ENCODE measurements around the gene CHIT1. TPM values are rescaled to one million over a fixed set of nuclear protein-coding genes. Genes with fewer than 3 reads are reported as not detected.

The CHIT1 gene
- total and polyA plus RNA-seq, 10 donors: 2.0 to 165 (median 6.7) TPM

DNA sequence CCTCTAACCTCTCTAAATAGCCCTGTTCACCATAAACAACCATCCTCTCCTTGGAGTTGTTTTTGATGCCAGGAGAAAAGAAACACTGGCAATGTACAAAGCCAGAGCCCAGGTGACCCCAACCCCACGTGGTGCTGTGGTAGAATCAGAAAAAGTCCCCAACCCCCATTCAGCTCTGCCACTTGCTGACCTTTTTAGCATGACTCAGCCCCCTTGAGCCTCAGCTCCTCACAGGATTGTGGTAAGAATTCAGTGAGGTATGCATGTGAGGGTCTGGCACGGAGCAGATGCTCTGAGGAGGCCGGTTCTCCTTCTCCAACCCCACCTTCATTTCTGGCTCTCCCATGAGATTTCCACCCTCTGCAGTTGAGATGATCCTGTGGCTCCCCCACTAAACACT lies 31.8 kb downstream of the CHIT1 start:
- Histone ChIP-seq H3K27ac (no peak overlapping the region), H3K9me3 (no peaks in the 10 kb centered on the region), H3K36me3 (no peaks in the 10 kb centered on the region), H3K27me3 (replicated peaks in 1 of 7) (peaks cover 0 to 7% (median 0%) of the 10 kb centered on the region in 7 donors), H3K4me1 (peaks cover 0 to 31% (median 15%) of the 10 kb centered on the region in 6 donors), H3K4me3 (no peak overlapping the region)
- TF ChIP-seq POLR2AphosphoS5 (IDR thresholded peaks at IDR 0.05) (no peak), POLR2A (IDR thresholded peaks at IDR 0.05) (no peak)
- TF ChIP-seq, protein P1, sequence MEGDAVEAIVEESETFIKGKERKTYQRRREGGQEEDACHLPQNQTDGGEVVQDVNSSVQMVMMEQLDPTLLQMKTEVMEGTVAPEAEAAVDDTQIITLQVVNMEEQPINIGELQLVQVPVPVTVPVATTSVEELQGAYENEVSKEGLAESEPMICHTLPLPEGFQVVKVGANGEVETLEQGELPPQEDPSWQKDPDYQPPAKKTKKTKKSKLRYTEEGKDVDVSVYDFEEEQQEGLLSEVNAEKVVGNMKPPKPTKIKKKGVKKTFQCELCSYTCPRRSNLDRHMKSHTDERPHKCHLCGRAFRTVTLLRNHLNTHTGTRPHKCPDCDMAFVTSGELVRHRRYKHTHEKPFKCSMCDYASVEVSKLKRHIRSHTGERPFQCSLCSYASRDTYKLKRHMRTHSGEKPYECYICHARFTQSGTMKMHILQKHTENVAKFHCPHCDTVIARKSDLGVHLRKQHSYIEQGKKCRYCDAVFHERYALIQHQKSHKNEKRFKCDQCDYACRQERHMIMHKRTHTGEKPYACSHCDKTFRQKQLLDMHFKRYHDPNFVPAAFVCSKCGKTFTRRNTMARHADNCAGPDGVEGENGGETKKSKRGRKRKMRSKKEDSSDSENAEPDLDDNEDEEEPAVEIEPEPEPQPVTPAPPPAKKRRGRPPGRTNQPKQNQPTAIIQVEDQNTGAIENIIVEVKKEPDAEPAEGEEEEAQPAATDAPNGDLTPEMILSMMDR (IDR thresholded peaks at IDR 0.05 in 8 of 11, conservative IDR thresholded peaks at IDR 0.05 in 3 of 11): no peak
- DNase-seq: no peak
- 31 to 52% (median 45%) methylated on average over 3 of the region's 3 CpGs for WGBS, 5 donors
- intact Hi-C loops (cut with DNase I; ENCODE audit: low total_unique reads): no loop called here

DNA sequence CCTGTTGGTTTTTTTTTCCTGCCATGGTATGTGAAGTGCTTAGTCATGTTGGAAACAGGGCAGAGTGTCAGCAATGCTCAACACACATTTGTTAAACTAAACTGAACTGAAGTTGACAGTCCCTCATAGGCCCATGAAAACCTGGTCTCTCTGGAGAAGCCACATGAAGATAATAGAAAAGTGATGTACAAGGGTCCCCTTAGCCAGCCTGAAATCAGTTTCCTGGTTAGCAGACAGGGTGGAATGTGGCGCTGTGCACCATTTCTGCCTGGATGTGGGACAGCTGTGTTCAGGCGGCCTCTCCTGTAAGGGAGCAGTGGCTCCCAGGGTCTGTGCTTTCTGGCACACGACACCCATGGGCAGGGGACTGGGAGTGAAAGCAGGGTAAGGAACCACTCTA lies 33.1 kb downstream of the CHIT1 start:
- no peak overlapping the region for H3K4me3 ChIP-seq
- H3K36me3 ChIP-seq: no peaks in the 10 kb centered on the region
- intact Hi-C loops (cut with DNase I; ENCODE audit: low total_unique reads): no loop called here
- H3K27ac ChIP-seq: peak overlapping the region in 5 of 8 donors; percentile 0 to 64 (median 52)
- peaks cover 0 to 24% (median 10%) of the 10 kb centered on the region in 6 donors for H3K4me1 ChIP-seq
- 78 to 87% (median 83%) methylated on average over 3 of the region's 3 CpGs for WGBS, 5 donors
- TF ChIP-seq POLR2AphosphoS5 (IDR thresholded peaks at IDR 0.05) (no peak), POLR2A (IDR thresholded peaks at IDR 0.05) (no peak)
- TF ChIP-seq, protein P1 (IDR thresholded peaks at IDR 0.05 in 8 of 11, conservative IDR thresholded peaks at IDR 0.05 in 3 of 11): no peak
- H3K27me3 ChIP-seq (replicated peaks in 1 of 7): peaks cover 0 to 5% (median 0%) of the 10 kb centered on the region in 7 donors
- no peaks in the 10 kb centered on the region for H3K9me3 ChIP-seq
- no peak for DNase-seq

DNA sequence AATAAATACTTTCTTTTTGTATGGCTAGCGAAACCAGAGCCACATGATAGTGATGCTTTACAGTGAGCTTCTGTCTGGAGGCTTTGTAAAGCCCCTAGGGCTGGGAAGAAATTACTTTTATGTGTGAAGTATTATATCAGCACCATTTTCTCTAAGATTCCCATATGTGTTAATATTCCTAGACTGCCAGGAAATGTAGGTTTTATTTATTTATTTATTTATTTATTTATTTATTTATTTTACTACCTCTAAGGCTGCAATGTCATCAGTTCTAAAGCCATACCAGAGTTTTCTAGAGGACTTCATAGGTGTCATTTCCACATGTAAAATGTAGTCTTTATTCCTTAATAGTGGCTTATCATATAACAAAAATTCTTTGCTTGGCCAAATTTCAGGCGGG lies 38.5 kb downstream of the CHIT1 start:
- no peaks in the 10 kb centered on the region for H3K36me3 ChIP-seq
- WGBS, 5 donors: 88 to 98% (median 96%) methylated on average over 2 of the region's 2 CpGs
- no peak overlapping the region for H3K4me3 ChIP-seq
- no peak overlapping the region for H3K27ac ChIP-seq
- TF ChIP-seq, protein P1 (IDR thresholded peaks at IDR 0.05 in 8 of 11, conservative IDR thresholded peaks at IDR 0.05 in 3 of 11): no peak
- TF ChIP-seq POLR2AphosphoS5 (IDR thresholded peaks at IDR 0.05): no peak
- TF ChIP-seq POLR2A (IDR thresholded peaks at IDR 0.05): no peak
- intact Hi-C loops (cut with DNase I; ENCODE audit: low total_unique reads): no loop called here
- peaks cover 0 to 14% (median 0%) of the 10 kb centered on the region in 7 donors for H3K27me3 ChIP-seq (replicated peaks in 1 of 7)
- DNase-seq: no peak
- H3K9me3 ChIP-seq: no peaks in the 10 kb centered on the region
- H3K4me1 ChIP-seq: peaks cover 4 to 26% (median 9%) of the 10 kb centered on the region in 6 donors

DNA sequence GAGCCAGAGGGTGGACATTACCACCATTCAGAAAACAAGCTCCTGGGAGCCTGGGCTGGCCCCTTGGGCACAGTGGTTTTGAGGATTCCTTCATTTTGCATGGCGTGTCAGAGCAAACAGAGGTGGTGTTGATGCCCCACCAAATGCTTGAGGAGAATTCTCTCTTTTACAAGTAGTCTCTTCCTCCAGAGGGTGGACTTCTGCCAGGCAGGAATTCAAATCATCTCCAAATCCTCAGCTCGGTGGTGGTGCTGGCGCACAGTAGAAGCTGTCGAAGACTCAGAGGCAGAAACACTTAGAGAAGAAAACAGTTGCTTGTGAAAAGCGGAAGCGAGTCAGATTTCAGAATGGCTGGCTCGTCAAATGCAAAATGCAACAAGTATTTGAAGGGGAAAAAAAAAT lies 39.5 kb downstream of the CHIT1 start:
- no peaks in the 10 kb centered on the region for H3K36me3 ChIP-seq
- TF ChIP-seq, protein P1 (IDR thresholded peaks at IDR 0.05 in 8 of 11, conservative IDR thresholded peaks at IDR 0.05 in 3 of 11): no peak
- TF ChIP-seq POLR2A (IDR thresholded peaks at IDR 0.05) (no peak), POLR2AphosphoS5 (IDR thresholded peaks at IDR 0.05) (no peak)
- DNase-seq: no peak
- H3K27ac ChIP-seq: peak overlapping the region in 4 of 8 donors; percentile 10 to 39 (median 24)
- intact Hi-C loops (cut with DNase I; ENCODE audit: low total_unique reads): no loop called here
- no peaks in the 10 kb centered on the region for H3K9me3 ChIP-seq
- H3K4me3 ChIP-seq: no peak overlapping the region
- 55 to 76% (median 65%) methylated on average over 7 of the region's 7 CpGs for WGBS, 5 donors
- H3K4me1 ChIP-seq: peaks cover 0 to 36% (median 12%) of the 10 kb centered on the region in 6 donors
- peaks cover 0 to 23% (median 0%) of the 10 kb centered on the region in 7 donors for H3K27me3 ChIP-seq (replicated peaks in 1 of 7)
